HG03066 (cell line): ENCODE data around the gene ATP7A.
"Not testable (repeated sequence)": the region's sequence is repeated elsewhere in the genome, so short reads cannot be mapped to it uniquely, and the experiment has no call there.

Experiments used
- ATAC-seq: cut with Tn5 transposase; IDR thresholded peaks from one replicate; pipeline ENCODE4 v1.9.1; 2021; ENCODE audit warnings: low read depth; ENCODE audit not compliant: unreplicated experiment

The ATP7A gene

GRCh38 chrX:77945031-77945430, 34.5 kb downstream of the ATP7A start:
- not testable (repeated sequence) for ATAC-seq

- ATAC-seq: no peak
These were observed 35.5 kb downstream of the ATP7A start for GRCh38 chrX:77945910-77946545.

DNA sequence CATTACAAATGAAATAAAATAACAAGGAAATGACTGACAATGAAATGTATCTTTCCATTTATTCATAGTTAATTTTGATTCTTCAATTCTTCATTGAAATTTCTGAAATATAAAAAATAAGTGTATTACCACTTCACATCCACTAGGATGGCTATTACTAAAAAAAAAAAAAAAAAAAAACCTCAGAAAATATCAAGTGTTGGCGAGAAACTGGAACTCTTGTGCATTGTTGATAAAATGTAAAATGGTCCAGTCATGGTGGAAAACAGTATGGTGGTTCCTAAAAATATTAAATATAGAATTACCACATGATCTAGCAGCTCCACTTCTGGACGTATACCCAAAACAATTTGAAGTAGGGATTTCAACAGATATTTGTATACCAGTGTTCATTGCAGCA, 36.1 kb downstream of the ATP7A start:
- ATAC-seq: no peak

GRCh38 chrX:77949840-77950239, 39.3 kb downstream of the ATP7A start:
- ATAC-seq: no peak

- ATAC-seq: no peak
These were observed 41.7 kb downstream of the ATP7A start for GRCh38 chrX:77952173-77952572.

DNA sequence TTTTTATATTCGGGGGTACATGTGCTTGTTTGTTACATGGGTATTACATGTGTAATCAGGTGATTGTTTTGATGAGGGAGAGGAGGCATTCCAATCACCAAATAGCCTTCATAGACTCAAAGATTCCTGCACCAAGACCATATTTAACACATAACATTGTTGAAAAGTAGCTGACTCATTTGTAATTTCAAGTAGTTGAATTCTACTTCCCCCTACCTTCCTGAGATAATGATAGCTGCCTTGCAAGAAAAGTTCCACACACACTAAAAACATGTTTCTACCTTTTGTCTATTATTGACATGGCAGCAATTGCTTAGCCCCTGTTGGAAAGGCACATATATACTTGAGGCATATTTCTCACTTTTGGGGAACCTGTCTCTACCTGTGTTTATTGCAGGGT, 42.8 kb downstream of the ATP7A start:
- ATAC-seq: no peak

DNA sequence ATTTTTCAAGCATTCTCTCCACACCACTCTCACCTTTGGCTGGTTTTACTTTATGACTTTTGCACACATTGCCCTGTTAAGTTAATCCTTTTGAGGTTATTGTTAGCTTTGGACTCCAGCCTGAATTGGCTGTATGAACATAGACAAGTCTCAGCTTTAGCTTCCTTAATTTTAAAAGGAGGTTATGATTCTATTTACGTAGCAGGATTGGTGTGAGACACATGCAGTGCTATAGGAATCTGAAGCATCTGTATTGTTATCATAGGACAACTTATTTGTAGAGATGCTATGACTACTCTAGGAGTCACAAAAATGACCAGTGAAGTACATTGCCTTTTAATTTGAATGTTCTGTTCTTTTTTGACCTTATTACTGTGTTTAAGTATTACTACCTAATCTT, 43.2 kb downstream of the ATP7A start:
- no peak for ATAC-seq

- ATAC-seq: no peak
These were observed 50.1 kb downstream of the ATP7A start for GRCh38 chrX:77960567-77960966.

GRCh38 chrX:77961063-77961462, 50.6 kb downstream of the ATP7A start:
- ATAC-seq: no peak

GRCh38 chrX:77962068-77962902, 51.8 kb downstream of the ATP7A start:
- ATAC-seq: no peak

DNA sequence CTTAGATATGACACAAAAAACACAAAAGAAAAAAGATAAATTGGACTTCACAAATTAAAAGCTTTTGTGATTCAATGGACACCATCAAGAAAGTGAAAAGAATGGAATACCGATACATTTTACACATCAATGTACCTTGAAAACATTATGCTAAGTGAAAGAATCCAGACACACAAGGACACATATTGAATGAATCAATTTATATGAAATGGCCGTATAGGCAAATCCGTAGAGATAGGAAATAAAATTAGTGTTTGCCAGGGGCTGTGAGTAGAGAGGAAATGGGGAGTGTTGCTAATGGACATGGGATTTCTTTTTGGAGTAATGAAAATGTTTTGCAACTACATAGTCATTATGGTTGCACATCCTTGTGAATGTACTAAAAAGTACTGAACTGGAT, 55.9 kb downstream of the ATP7A start:
- ATAC-seq: no peak

DNA sequence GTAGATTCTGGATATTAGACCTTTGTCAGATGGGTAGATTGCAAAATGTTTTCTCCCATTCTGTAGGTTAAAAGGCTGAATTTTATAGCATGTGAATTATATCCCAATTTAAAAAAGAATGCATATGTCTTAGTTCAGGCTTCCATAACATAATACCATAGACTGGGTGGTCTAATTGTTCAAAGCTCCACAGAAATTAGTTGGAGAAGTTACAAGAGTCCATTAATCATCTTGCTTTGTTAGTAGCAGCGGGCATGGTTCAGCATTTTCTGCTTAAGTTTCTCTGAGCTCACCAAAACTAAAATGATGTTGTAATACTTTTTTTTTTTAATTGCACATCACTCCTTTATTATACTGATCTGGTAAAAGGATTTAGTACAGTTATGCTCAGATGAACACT, 57.1 kb downstream of the ATP7A start:
- no peak for ATAC-seq

- no peak for ATAC-seq
These were observed 59.0 kb downstream of the ATP7A start, which contains the start of gene PGAM4 for GRCh38 chrX:77969538-77969937. PGAM4 (minus strand) TSS chrX:77969638; CDS start chrX:77969638, 0 bp downstream.

DNA sequence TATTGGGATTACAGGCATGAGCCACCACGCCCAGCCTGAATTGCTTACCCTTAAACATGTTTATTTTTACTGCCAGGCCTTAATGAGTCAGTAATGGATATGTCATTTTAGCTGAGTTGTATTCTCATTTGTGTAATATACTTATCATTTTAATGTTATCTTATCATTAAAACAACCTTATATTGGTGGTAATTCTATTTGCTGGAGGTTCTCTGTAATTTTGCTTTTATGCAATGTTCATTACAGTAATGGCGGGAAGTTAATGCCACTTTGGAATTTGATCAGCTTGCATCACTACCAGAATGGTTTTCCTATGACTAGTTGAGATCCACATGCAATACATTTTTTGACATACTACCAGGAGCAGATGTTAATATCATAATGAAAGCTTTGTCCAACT, 65.3 kb downstream of the ATP7A start:
- no peak for ATAC-seq

- ATAC-seq: no peak
These were observed 66.6 kb downstream of the ATP7A start for GRCh38 chrX:77977095-77977494.

DNA sequence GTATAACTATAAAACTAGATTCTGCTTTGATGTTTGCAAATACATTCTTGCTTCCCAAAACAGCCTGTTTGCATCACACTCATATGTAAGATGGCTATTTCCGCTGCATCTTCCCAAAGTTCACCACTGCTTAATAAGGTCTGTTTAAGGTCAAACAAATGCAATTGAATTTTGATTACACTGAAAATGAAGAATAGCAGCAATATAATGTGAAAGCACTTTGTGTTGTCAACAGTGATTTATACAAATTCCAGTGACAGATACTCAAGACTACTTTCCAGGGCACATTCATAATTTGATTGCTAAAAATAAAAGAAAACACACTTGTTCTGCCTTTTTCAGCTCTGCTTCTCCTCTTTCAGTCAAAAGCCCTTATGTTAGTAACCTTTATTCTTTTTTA, 67.0 kb downstream of the ATP7A start:
- no peak for ATAC-seq

DNA sequence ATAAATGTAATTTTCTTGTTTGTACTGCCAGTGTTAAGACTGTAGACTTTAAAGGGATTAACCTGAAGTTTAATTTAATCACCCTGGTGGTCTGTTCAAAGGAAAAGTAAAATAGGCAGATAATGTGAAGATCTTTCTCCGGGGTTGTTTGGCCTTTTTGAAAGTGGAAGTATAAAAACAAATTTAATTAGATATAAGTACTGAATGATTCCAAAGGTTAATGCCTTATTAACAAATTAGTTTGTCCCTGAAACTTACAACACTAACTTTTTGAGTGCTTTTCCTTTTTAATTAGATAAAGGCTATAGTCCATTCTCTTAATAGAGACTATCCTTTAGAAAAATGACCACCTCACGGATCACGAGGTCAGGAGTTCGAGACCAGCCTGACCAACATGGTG, 69.4 kb downstream of the ATP7A start:
- ATAC-seq: no peak

DNA sequence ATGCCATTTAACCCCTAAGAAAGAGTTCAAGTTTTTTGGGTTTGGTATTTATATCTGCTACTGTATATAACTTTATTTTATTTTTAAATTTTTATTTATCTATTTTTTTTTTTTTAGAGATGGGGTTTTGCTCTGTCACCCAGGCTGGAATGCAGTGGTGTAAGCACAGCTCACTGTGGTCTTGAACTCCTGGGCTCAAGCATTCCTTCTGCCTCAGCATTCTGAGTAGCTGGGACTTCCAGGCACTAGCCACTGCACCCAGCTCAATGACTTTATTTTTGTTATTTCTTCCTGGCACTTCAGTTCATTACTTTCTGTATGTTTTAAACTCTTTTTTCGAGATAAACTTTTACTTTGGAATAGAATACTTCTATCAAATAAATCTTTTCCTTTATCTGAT, 101.4 kb downstream of the ATP7A start:
- ATAC-seq: no peak

GRCh38 chrX:78019586-78020483, 109.3 kb downstream of the ATP7A start:
- ATAC-seq: no peak

DNA sequence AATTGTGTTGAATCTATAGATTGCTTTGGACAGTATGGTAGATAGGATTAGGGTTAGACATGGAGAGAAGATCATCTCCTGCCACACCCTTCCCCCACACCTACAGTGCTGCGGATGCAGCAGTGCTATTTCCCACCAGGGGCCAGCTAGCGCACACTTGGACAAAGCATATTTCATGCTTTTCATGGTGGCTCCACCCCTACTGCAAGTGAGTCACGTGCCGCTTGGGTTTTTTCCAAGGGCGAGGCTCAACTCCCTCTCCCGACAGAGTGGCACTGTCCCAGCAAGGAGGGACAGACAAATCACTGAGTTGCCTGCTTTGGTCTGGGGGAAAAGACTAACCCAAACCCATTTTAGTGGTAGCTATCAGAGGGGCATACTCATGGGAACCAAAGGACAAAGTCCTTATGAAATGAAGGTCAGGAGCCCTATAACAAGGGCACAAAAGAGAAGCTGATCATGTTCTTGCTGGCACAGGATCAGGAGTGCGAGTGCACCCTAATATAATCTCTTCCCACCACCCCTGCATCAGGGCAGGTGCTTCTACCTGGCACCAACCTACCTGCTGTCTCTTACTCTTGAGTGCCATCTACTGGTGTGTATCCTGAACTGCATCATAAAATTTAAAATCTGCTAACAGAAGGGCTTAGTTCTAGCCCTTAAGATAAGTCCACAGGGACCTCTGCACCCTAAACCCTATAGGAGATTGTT, 114.0 kb downstream of the ATP7A start:
- ATAC-seq: no peak
